ENCODE results near the gene REPIN1. TPM values are rescaled to one million over a fixed set of nuclear protein-coding genes. Genes with fewer than 3 reads are reported as not detected.
A peak's percentile ranks its signal among the peaks of the same experiment; 100 is the strongest.

REPIN1 gene
- total and polyA plus RNA-seq, 9 of the 15 experiments (the other 6 are each of a cell fraction or from before 2014, with no cell fraction given): 8.1 to 283 (median 94.3) TPM

- TF ChIP-seq ZNF592 (IDR thresholded peaks at IDR 0.05): peak; percentile 80
- no peak; the same call in 1 of the 2 replicates for TF ChIP-seq NR2C2 (CRISPR knock-in tag; IDR thresholded peaks at IDR 0.05)
- peak; percentile 80 for TF ChIP-seq NR2C2 (tag; IDR thresholded peaks at IDR 0.05)
- 0 out of 4 replicates have a peak, but pooled peaks of 1 of the 2 experiments have one; percentile 19 for TF ChIP-seq ZMIZ1 (IDR thresholded peaks at IDR 0.05; ENCODE audit: low read depth in 2 of 2, low read length in 2 of 2)
- peak; percentile 71 for TF ChIP-seq EP300 (IDR thresholded peaks at IDR 0.05; ENCODE audit: low read length)
- TF ChIP-seq PKNOX1 (IDR thresholded peaks at IDR 0.05): 0 out of 2 replicates have a peak, but pooled peaks have one; percentile 7
- peak; percentile 40; the same call in 1 of the 2 replicates for TF ChIP-seq TAF7 (tag; IDR thresholded peaks at IDR 0.05)
- no peak for TF ChIP-seq NR2C1 (IDR thresholded peaks at IDR 0.05)
- peak; percentile 82 for TF ChIP-seq NR2C1 (tag; IDR thresholded peaks at IDR 0.05)
- TF ChIP-seq VEZF1 (CRISPR knock-in tag; IDR thresholded peaks at IDR 0.05): peak; percentile 70
- TF ChIP-seq C11orf30 (IDR thresholded peaks at IDR 0.05; ENCODE audit: low read depth): no peak
- TF ChIP-seq NR4A1 (CRISPR knock-in tag; IDR thresholded peaks at IDR 0.05): no peak
- 0 out of 2 replicates have a peak, but pooled peaks have one; percentile 7 for TF ChIP-seq NR4A1 (tag; IDR thresholded peaks at IDR 0.05)
- TF ChIP-seq ZBTB12 (CRISPR knock-in tag; IDR thresholded peaks at IDR 0.05): 0 out of 2 replicates have a peak, but pooled peaks have one; percentile 21
Measured at GRCh38 chr7:150406567-150407421, 38.2 kb downstream of the REPIN1 start (continued).

All from K562 (cell line).